ENCODE measurements around the gene LNPK.

LNPK gene

GRCh38 chr2:176022048-176022447 lies 20.0 kb upstream of the LNPK start:
- TF ChIP-seq CTCF (IDR thresholded peaks at IDR 0.05; ENCODE audit: low read depth, low read length) = no peak
- DNase-seq (ENCODE audit: extremely low read depth, low read depth) = no peak

- TF ChIP-seq CTCF (IDR thresholded peaks at IDR 0.05; ENCODE audit: low read depth, low read length) = no peak
Measured at GRCh38 chr2:176020400-176020799, 18.3 kb upstream of the LNPK start.

GRCh38 chr2:176018708-176019107 lies 16.6 kb upstream of the LNPK start:
- TF ChIP-seq CTCF (IDR thresholded peaks at IDR 0.05; ENCODE audit: low read depth, low read length) = no peak
- DNase-seq (ENCODE audit: extremely low read depth, low read depth) = no peak

More at GRCh38 chr2:176020400-176020799, 18.3 kb upstream of the LNPK start:
- no peak for DNase-seq (ENCODE audit: extremely low read depth, low read depth)

GRCh38 chr2:176009445-176009844 lies 7.4 kb upstream of the LNPK start:
- DNase-seq (ENCODE audit: extremely low read depth, low read depth) = no peak
- no peak for TF ChIP-seq CTCF (IDR thresholded peaks at IDR 0.05; ENCODE audit: low read depth, low read length)

GRCh38 chr2:176004934-176005333 lies 2.9 kb upstream of the LNPK start:
- TF ChIP-seq CTCF (IDR thresholded peaks at IDR 0.05; ENCODE audit: low read depth, low read length) = no peak
- no peak for DNase-seq (ENCODE audit: extremely low read depth, low read depth)

GRCh38 chr2:176003958-176004357 lies 1.9 kb upstream of the LNPK start:
- no peak for TF ChIP-seq CTCF (IDR thresholded peaks at IDR 0.05; ENCODE audit: low read depth, low read length)
- DNase-seq (ENCODE audit: extremely low read depth, low read depth) = no peak

- DNase-seq (ENCODE audit: extremely low read depth, low read depth) = no peak
Measured at GRCh38 chr2:176002688-176003210, 682 bp upstream of the LNPK start.

More at GRCh38 chr2:176002688-176003210, 682 bp upstream of the LNPK start:
- no peak for TF ChIP-seq CTCF (IDR thresholded peaks at IDR 0.05; ENCODE audit: low read depth, low read length)

Data from AG09319 (cell line).